ENCODE data around the gene MZT2B.
A peak's percentile ranks its signal among the peaks of the same experiment; 100 is the strongest.
"Not testable (repeated sequence)": the region's sequence is repeated elsewhere in the genome, so short reads cannot be mapped to it uniquely, and the experiment has no call there.

MZT2B gene

GRCh38 chr2:130220505-130220904 lies 38.4 kb downstream of the MZT2B start:
- DNase-seq, result not testable (repeated sequence)

DNA sequence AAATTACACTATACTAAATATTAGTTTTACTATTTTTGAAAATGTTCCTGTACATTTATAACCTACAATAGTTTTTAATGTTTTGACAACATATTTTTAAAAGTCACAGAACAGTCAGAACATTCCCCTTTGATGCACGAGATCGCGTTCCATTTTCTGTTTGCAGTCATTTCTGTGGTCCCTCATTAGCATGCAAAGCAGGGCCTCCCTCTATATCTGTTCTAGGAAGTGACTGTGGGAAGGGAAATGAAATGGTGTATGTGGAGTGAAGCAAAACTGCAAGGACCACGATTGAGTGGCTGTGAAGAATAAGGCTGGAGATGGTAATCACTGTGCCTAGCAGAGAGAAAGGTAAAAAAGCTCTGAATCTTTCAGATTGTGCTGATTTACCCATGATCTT lies 40.5 kb downstream of the MZT2B start:
- DNase-seq, result not testable (repeated sequence)

DNA sequence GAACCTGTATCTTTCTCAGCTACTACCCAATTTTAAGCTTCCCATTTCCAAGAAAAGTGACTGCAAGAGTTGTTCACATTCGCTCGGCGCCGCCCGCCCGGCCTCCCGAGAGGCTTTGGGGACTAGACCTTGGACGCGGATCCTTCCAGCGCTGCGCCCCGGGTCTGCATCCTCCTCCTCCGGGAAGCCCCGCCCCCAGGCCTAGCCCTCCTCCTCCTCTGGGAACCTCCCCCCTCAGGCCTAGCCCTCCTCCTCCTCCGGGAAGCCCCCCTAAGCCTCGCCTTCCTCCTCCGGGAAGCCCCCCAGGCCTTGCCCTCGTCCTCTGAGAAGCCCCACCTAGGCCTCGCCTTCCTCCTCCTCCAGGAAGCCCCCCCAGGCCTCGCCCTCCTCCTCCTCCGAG lies 45.9 kb downstream of the MZT2B start:
- not testable (repeated sequence) for DNase-seq

DNA sequence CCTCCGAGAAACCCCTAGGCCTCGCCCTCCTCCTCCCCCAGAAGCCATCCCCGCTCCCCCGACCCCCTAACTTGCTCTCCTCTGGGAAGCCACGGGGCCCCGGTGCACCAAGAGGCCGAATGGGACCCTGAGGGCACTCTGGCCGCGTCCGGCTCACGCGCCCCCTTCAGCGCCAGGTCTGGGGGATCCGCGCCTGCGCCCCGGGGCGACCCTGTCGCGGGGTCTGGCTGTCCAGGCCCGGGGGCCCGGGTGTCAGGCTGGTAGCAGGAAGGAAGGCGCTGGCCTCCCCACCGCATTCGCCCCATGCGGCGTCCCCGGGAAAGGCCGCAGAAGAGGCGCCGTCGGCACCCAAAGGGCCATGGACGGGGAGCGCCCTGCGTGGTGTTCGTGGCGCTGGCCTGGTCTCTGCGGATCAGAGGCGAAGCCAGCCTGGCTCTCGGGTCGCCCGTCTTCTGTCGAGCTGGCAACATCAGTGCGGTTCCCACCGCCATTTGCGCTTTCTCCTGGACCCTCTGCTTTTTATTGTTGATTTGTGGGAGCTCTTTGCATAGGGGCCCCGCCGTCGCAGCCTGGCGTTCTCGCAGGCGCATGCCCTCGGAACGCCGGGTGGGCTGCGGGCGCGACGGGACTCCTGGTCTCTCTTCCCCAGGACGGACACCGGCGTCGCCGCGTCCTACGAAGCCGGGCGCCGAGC lies 46.6 kb downstream of the MZT2B start:
- not testable (repeated sequence) for DNase-seq

GRCh38 chr2:130229161-130229510 lies 47.1 kb downstream of the MZT2B start:
- not testable (repeated sequence) for DNase-seq

- not testable (repeated sequence) for DNase-seq
Observed at GRCh38 chr2:130230376-130230775, 48.3 kb downstream of the MZT2B start.

- DNase-seq, result peak; percentile 18
Observed at GRCh38 chr2:130230907-130231306, 48.8 kb downstream of the MZT2B start.

DNA sequence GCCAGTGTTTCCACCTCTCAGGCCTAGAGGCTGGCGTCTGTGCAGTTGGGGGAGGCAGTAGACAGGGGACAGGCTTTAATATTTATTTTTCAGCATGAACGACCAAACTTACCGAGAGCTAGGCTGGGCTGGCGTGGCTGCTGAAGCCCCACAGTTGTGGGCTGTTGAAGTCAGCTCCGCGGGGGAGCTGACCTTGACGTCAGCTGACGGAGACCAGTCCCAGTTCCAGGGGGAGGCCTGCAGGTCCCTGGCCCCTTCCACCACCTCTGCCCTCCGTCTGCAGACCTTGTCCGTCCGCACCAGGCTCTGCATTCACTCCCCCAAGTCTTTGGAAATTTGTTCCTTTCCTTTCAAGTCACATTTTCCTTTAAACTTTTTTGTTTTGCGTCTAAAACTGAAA lies 49.6 kb downstream of the MZT2B start:
- DNase-seq, result no peak

- DNase-seq, result not testable (repeated sequence)
Observed at GRCh38 chr2:130233066-130233465, 51.0 kb downstream of the MZT2B start.

DNA sequence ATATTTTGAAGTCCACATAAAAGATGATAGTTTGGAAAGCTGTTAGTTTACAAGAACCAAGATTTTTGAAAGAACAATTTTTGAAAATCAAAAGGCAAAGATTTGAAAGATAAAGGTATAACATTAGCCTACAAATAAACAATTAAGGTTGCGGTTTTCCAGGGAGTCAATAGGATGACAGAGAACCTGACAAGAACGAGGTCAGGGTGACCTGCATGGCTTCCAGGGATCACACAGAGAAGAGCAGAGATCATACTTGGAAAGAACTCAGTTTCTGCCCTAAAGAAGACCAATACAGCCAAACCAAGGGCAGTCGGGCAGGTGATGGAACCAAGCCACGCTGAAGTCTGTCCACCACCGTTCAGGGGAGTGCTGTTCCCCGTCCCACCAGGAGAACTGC lies 57.5 kb downstream of the MZT2B start:
- DNase-seq, result not testable (repeated sequence)
